HL-60 (cell line): ENCODE data around the gene GNB4.

ENCODE experiments used
- GABPA ChIP-seq: IDR thresholded peaks from 2 replicates; pipeline ENCODE4 v1.6.1; 2012; ENCODE audit warnings: low read depth
- POLR2AphosphoS5 ChIP-seq: IDR thresholded peaks from 2 replicates; pipeline ENCODE4 v1.6.1; 2012; ENCODE audit warnings: low read depth
- TF ChIP-seq, protein P1 (sequence below): IDR thresholded peaks from one replicate; pipeline ENCODE4 v1.5.1; 2011; ENCODE audit warnings: low read length, control low read depth, inconsistent platforms; ENCODE audit not compliant: insufficient read depth
- TF ChIP-seq, protein P2 (sequence below): IDR thresholded peaks from 2 replicates; pipeline ENCODE4 v1.6.1; 2012; ENCODE audit warnings: low read depth; ENCODE audit not compliant: insufficient replicate concordance

DNA sequence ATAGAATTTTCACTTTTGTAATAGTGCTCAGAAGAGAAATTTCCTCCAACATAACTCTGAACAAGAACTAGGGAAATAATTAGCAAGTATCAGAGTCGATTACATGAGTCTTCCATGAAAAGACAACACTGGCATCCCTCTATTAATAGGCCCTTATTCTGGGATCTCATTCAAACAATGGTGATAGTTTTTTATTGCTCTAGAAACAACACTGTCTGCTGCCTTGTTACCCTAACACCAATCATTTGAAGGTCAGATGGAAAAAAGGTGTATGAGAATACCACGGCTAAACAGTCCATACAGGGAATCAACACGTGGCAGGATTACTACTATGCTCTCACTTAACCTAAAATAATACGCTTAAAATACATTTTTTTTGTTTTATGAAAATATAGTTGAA is 35.9 kb downstream of the GNB4 start:
- TF ChIP-seq, protein P1, sequence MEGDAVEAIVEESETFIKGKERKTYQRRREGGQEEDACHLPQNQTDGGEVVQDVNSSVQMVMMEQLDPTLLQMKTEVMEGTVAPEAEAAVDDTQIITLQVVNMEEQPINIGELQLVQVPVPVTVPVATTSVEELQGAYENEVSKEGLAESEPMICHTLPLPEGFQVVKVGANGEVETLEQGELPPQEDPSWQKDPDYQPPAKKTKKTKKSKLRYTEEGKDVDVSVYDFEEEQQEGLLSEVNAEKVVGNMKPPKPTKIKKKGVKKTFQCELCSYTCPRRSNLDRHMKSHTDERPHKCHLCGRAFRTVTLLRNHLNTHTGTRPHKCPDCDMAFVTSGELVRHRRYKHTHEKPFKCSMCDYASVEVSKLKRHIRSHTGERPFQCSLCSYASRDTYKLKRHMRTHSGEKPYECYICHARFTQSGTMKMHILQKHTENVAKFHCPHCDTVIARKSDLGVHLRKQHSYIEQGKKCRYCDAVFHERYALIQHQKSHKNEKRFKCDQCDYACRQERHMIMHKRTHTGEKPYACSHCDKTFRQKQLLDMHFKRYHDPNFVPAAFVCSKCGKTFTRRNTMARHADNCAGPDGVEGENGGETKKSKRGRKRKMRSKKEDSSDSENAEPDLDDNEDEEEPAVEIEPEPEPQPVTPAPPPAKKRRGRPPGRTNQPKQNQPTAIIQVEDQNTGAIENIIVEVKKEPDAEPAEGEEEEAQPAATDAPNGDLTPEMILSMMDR: no peak
- TF ChIP-seq, protein P2, sequence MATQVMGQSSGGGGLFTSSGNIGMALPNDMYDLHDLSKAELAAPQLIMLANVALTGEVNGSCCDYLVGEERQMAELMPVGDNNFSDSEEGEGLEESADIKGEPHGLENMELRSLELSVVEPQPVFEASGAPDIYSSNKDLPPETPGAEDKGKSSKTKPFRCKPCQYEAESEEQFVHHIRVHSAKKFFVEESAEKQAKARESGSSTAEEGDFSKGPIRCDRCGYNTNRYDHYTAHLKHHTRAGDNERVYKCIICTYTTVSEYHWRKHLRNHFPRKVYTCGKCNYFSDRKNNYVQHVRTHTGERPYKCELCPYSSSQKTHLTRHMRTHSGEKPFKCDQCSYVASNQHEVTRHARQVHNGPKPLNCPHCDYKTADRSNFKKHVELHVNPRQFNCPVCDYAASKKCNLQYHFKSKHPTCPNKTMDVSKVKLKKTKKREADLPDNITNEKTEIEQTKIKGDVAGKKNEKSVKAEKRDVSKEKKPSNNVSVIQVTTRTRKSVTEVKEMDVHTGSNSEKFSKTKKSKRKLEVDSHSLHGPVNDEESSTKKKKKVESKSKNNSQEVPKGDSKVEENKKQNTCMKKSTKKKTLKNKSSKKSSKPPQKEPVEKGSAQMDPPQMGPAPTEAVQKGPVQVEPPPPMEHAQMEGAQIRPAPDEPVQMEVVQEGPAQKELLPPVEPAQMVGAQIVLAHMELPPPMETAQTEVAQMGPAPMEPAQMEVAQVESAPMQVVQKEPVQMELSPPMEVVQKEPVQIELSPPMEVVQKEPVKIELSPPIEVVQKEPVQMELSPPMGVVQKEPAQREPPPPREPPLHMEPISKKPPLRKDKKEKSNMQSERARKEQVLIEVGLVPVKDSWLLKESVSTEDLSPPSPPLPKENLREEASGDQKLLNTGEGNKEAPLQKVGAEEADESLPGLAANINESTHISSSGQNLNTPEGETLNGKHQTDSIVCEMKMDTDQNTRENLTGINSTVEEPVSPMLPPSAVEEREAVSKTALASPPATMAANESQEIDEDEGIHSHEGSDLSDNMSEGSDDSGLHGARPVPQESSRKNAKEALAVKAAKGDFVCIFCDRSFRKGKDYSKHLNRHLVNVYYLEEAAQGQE: no peak
- TF ChIP-seq GABPA (no peak), POLR2AphosphoS5 (no peak)
